ENCODE data around the gene TOP3B.

The TOP3B gene

GRCh38 chr22:21980547-21980946, 2.0 kb downstream of the TOP3B start:
- no peak for DNase-seq

GRCh38 chr22:21978564-21979386, 3.8 kb downstream of the TOP3B start:
- DNase-seq = no peak

GRCh38 chr22:21977814-21978213, 4.8 kb downstream of the TOP3B start:
- no peak for DNase-seq

GRCh38 chr22:21975854-21976345, 6.7 kb downstream of the TOP3B start:
- no peak for DNase-seq

- DNase-seq = no peak
Measured at GRCh38 chr22:21975273-21975672, 7.3 kb downstream of the TOP3B start.

- no peak for DNase-seq
Measured at GRCh38 chr22:21974058-21974649, 8.4 kb downstream of the TOP3B start.

GRCh38 chr22:21972806-21973205, 9.8 kb downstream of the TOP3B start:
- no peak for DNase-seq

GRCh38 chr22:21972293-21972779, 10.3 kb downstream of the TOP3B start:
- peak; percentile 74 for DNase-seq

GRCh38 chr22:21971858-21972275, 10.7 kb downstream of the TOP3B start:
- DNase-seq = no peak

GRCh38 chr22:21970800-21971617, 11.6 kb downstream of the TOP3B start:
- DNase-seq = no peak

- DNase-seq = no peak
Measured at GRCh38 chr22:21970037-21970799, 12.4 kb downstream of the TOP3B start.

- DNase-seq = no peak
Measured at GRCh38 chr22:21968452-21969129, 14.0 kb downstream of the TOP3B start.

GRCh38 chr22:21967693-21968271, 14.8 kb downstream of the TOP3B start:
- no peak for DNase-seq

GRCh38 chr22:21966643-21967516, 15.7 kb downstream of the TOP3B start:
- DNase-seq = no peak

GRCh38 chr22:21965762-21966288, 16.8 kb downstream of the TOP3B start:
- DNase-seq = no peak

GRCh38 chr22:21964918-21965484, 17.6 kb downstream of the TOP3B start:
- no peak for DNase-seq

GRCh38 chr22:21964234-21964633, 18.4 kb downstream of the TOP3B start:
- DNase-seq = no peak

- no peak for DNase-seq
Measured at GRCh38 chr22:21963790-21964211, 18.8 kb downstream of the TOP3B start.

- DNase-seq = no peak
Measured at GRCh38 chr22:21963286-21963685, 19.3 kb downstream of the TOP3B start.

- DNase-seq = no peak
Measured at GRCh38 chr22:21962655-21962949, 20.0 kb downstream of the TOP3B start.

Data from OCI-M1 (cell line).